Measurements from ENCODE around the gene MAP4K4. TPM values are rescaled to one million over a fixed set of nuclear protein-coding genes. Genes with fewer than 3 reads are reported as not detected.

MAP4K4 gene
- total and polyA plus RNA-seq, 2 of the 4 experiments (the other 2 are of a cell fraction): 89.4 to 124 TPM

- Histone ChIP-seq H3K36me3 (ENCODE audit: control insufficient read depth, insufficient read depth, low read length) (no peaks in the 10 kb centered on the region), H2AFZ (replicated peaks; ENCODE audit: low read length, poor library complexity) (no peak overlapping the region), H3K23ac (ENCODE audit: low read depth, low read length) (0 out of 2 replicates have a peak overlapping the region, but pooled peaks have one; percentile 15), H4K5ac (ENCODE audit: low read depth, low read length) (no peak overlapping the region), H3K56ac (ENCODE audit: extremely low read depth, insufficient read depth, low read length) (no peak overlapping the region), H3K9me3 (ENCODE audit: control insufficient read depth, insufficient read depth, low read length) (no peaks in the 10 kb centered on the region), H3K27me3 (ENCODE audit: control insufficient read depth, insufficient read depth, low read length) (no peaks in the 10 kb centered on the region), H3K9ac (ENCODE audit: low read depth, low read length) (no peak overlapping the region), H3K9me1 (ENCODE audit: insufficient read depth, low read length) (peaks cover 37% of the 10 kb centered on the region), H3K27ac (ENCODE audit: insufficient read depth, low read length) (peak overlapping the region; percentile 16), H3K4me1 (ENCODE audit: control insufficient read depth, insufficient read depth, low read length) (peaks cover 29% of the 10 kb centered on the region), H3K14ac (replicated peaks; ENCODE audit: low read depth, low read length) (peak overlapping the region; percentile 39), H2AK5ac (ENCODE audit: low read depth, low read length) (peak overlapping the region; percentile 65; the same call in 1 of the 2 replicates), H3K18ac (ENCODE audit: low read depth, low read length) (no peak overlapping the region; the same call in 1 of the 2 replicates), H2BK20ac (ENCODE audit: low read depth, low read length) (peak overlapping the region; percentile 8; the same call in 1 of the 2 replicates), H3K79me1 (ENCODE audit: low read depth in 1 of 2, low read length in 2 of 2) (peaks cover 10 to 69% of the 10 kb centered on the region in 2 experiments), H2BK5ac (ENCODE audit: low read depth, low read length, poor library complexity, severe bottlenecking) (peak overlapping the region; percentile 37), H3K4me2 (ENCODE audit: low read depth, low read length) (peak overlapping the region; percentile 51), H3K4ac (ENCODE audit: low read depth, low read length) (peak overlapping the region; percentile 55), H4K8ac (ENCODE audit: low read depth in 2 of 2, low read length in 2 of 2) (no peak overlapping the region), H4K91ac (ENCODE audit: insufficient read depth, low read depth, low read length) (peak overlapping the region; percentile 25; the same call in 1 of the 2 replicates), H2BK15ac (ENCODE audit: low read depth, low read length) (no peak overlapping the region), H2AK9ac (replicated peaks; ENCODE audit: low read depth, low read length, poor library complexity) (no peak overlapping the region), H2BK120ac (ENCODE audit: low read depth, low read length) (0 out of 2 replicates have a peak overlapping the region, but pooled peaks have one; percentile 50), H3K4me3 (ENCODE audit: insufficient read depth, low read depth, low read length) (no peak overlapping the region), H4K20me1 (ENCODE audit: insufficient read depth, low read length) (peaks cover 60% of the 10 kb centered on the region)
- ATAC-seq (ENCODE audit: low read depth) (peak; percentile 13), DNase-seq (peak; percentile 46)
- intact Hi-C loops (cut with micrococcal nuclease) (loop anchor here (2.0 to 5.0 kb wide), 2 partner anchors 54 to 336 kb away; no protein-coding TSS in a partner anchor), in situ Hi-C loops (cut with MboI; ENCODE audit: low sequenced_read_pairs) (no loop called here), dilution Hi-C loops (cut with HindIII; ENCODE audit: low sequenced_read_pairs, unreplicated experiment) (no loop called here)
- ChIA-PET CTCF (interaction anchor here (0.9 kb wide), 1 partner anchor 78 kb away, joined by 3 read pairs; no protein-coding TSS in a partner anchor), POLR2A (ENCODE audit: unreplicated experiment) (no interaction called here)
- WGBS, 2 experiments (ENCODE audit: extremely low coverage in 2 of 2, insufficient read length in 1 of 2): 48% methylated on average over 4 of the region's 5 CpGs; no CpG with 5 or more reads in 1 of the 2 experiments
- BruUV-seq (replicated peaks): no TSS peak
- no peak for TF ChIP-seq CTCF (conservative IDR thresholded peaks at IDR 0.05; ENCODE audit: low read depth, low read length)
- TF ChIP-seq NFE2L2 (IDR thresholded peaks at IDR 0.05; ENCODE audit: low read depth, low read length): no peak
- TF ChIP-seq BHLHE40 (IDR thresholded peaks at IDR 0.05; ENCODE audit: low read depth, low read length): no peak
- TF ChIP-seq SMC3 (IDR thresholded peaks at IDR 0.05; ENCODE audit: low read depth, low read length): no peak
- TF ChIP-seq RCOR1 (IDR thresholded peaks at IDR 0.05; ENCODE audit: insufficient replicate concordance, low read length): no peak
- TF ChIP-seq POLR2A (IDR thresholded peaks at IDR 0.05; ENCODE audit: low read depth, low read length): no peak
- TF ChIP-seq RAD21 (IDR thresholded peaks at IDR 0.05; ENCODE audit: low read length): no peak
Observed at GRCh38 chr2:101752716-101753616, 55.5 kb downstream of the MAP4K4 start.
